ENCODE measurements around the gene VPS25. TPM values are rescaled to one million over a fixed set of nuclear protein-coding genes. Genes with fewer than 3 reads are reported as not detected.

The VPS25 gene
- total RNA-seq: 10 to 100 TPM; 40.1 to 53.4 (median 47.4) TPM

DNA sequence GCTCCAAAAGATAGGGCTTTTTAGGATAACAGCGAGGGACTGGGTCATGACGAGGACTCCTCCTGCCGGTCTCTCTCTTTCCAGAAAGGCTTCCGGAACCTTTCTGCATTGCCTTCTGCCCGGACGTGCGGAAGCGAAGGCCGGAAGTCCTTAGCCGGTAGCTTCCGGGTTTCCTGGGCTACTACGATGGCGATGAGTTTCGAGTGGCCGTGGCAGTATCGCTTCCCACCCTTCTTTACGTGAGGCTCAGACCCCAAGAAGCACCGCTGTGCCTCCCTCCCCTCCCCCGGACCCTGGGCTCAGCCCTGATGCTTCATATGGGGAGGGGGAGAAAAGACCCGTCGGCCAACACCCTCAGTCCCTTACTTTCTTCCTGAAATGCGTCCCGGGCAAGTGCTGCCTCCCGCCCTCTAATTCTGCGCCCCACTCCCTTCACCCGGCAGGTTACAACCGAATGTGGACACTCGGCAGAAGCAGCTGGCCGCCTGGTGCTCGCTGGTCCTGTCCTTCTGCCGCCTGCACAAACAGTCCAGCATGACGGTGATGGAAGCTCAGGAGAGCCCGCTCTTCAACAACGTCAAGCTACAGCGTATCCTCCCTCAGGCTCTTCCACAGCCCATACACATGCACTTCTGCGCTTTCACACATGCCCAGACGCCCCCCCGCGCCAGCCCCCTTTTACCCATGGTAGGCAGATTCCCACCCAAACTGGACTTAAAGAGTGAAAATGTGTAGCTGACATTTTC, at the start of gene VPS25:
Gene VPS25 (plus strand): TSS at position 160 of the 746 bp plus-strand sequence. CDS start 27 bp downstream, at position 187.
- TF ChIP-seq CTCF (IDR thresholded peaks at IDR 0.05; ENCODE audit: low read depth): no peak

DNA sequence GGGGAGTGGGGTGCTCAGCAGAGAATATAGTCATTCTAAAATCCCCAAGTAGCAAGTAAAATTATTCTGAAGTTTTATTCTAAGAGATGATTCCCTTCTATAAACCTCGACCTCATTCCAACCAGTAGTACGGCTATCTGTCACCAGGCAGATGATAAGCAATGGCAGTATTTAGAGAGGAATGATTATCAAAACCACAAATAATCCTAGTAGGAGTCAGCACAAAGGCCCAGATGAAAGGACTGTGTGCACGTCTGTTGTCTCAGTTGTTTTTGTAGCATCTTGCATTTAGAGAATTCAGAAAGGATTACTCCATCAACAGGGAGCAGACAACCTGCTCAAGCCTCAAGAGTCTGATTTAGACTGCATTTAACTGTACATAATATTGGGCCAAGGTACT, 49.6 kb upstream of the VPS25 start:
- TF ChIP-seq CTCF (IDR thresholded peaks at IDR 0.05; ENCODE audit: low read depth): no peak

- TF ChIP-seq CTCF (IDR thresholded peaks at IDR 0.05; ENCODE audit: low read depth): no peak
Observed at GRCh38 chr17:42725143-42725542, 48.1 kb upstream of the VPS25 start.

DNA sequence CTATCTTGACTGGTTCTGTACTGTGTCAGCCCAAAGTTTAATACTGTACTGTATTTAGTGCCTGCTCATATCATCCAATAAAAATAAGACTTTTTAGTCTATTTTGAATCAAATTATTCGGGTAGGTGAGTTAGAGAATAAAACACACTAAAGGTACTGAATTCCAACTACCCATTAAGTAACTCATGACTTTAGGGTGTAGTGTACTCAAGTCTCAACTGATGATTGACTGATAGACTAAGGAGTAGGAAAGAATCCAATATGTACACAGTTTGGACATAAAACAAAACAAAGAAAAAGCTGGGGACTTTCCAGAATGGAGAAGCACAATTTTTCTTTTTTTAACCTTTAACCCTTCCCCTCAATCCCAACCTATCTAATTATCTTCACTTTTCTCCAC, 32.5 kb upstream of the VPS25 start:
- TF ChIP-seq CTCF (IDR thresholded peaks at IDR 0.05; ENCODE audit: low read depth): no peak

DNA sequence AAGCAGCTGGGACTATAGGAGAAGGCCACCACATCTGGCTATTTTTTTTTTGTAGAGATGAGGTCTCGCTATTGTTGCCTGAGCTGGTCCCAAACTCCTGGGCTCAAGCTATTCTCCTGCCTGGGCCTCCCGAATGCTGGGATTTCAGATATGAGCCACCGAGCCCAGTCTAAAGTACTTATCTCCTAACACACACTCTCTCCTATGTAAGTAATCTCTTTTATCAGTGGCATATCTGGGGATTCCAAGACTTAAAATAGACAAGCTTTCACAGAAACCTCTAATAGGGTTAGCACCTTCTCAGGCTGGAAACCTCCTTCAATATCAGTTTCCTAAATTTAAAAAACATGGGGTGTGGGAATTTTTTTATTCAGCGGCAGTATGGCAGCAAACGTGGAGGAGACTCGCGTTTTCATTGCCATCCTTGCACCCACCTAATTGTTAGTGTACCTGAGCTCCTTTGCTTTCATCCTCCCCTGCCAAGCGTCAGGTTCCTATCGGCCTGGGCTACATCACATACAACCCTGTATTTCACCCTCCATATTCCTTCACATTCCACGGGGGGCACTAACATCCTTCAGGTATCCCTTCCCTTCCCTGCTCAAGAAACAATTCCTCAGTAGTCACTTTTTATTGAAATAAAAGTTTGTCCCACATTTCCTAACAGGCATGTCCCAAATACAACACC, 29.5 kb upstream of the VPS25 start:
- no peak for TF ChIP-seq CTCF (IDR thresholded peaks at IDR 0.05; ENCODE audit: low read depth)

DNA sequence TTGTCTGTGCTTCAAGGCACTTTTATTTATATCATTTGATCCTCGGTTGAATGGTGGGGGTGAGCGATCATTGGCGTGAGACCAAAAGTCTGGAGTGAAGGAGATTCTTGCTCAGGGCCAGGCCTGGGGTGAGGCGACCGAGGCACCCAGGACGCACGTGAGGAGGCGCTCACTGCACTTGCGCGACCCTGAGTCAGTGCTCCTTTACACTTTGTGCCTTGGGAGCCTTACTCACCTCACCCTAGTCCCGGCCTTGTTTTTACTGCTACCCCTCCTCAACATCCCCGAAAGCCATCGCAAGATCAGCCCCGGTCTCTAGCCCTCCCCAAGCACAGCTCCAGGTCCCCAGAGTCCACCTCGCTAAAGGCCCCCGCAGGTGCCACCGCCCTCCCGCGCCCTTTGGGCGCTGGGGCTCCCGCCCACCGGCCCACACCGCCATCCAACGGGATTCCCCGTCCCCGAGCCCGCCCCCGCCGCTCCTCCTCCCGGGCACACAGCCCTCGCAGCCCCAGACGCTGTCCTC, 28.9 kb upstream of the VPS25 start:
- no peak for TF ChIP-seq CTCF (IDR thresholded peaks at IDR 0.05; ENCODE audit: low read depth)
